Mammary epithelial cell (primary cell): ENCODE data around the gene RRAGB.

ENCODE experiments used
- EZH2 ChIP-seq: IDR thresholded peaks from 2 replicates; pipeline ENCODE4 v1.6.1; 2012; ENCODE audit warnings: low read length, inconsistent platforms, borderline replicate concordance
- TF ChIP-seq, protein P1 (sequence below), 2 donors: IDR thresholded peaks in 1 of 2; conservative IDR thresholded peaks in 1 of 2; 2 replicates each; pipeline ENCODE4 v1.5.1; 2011 to 2012; ENCODE audit warnings: inconsistent platforms in 2 of 2, low read length in 2 of 2, mild to moderate bottlenecking in 2 of 2, control low read depth in 1 of 2, low read depth in 1 of 2; ENCODE audit not compliant: insufficient read depth in 1 of 2; ENCODE audit errors: extremely low read depth in 1 of 2

DNA sequence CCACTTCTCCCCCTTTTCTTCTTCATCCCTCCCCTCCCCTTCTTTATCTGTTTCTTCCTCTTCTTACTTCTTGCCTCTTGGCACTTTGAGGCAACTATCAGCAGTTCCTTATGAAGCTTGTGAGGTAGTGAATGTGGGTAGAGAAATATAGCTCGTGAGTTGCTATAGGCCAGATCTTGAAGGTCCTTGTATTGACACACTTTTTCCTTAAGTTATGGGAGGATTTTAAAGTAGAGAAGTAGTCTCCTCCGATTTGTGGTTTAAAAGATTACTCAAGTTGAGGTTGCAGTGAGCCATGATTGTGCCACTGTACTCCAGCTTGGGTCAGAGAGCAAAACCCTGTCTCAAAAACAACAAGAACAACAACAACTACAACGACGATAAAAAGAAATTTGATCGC, 3.4 kb upstream of the RRAGB start:
- TF ChIP-seq, protein P1, sequence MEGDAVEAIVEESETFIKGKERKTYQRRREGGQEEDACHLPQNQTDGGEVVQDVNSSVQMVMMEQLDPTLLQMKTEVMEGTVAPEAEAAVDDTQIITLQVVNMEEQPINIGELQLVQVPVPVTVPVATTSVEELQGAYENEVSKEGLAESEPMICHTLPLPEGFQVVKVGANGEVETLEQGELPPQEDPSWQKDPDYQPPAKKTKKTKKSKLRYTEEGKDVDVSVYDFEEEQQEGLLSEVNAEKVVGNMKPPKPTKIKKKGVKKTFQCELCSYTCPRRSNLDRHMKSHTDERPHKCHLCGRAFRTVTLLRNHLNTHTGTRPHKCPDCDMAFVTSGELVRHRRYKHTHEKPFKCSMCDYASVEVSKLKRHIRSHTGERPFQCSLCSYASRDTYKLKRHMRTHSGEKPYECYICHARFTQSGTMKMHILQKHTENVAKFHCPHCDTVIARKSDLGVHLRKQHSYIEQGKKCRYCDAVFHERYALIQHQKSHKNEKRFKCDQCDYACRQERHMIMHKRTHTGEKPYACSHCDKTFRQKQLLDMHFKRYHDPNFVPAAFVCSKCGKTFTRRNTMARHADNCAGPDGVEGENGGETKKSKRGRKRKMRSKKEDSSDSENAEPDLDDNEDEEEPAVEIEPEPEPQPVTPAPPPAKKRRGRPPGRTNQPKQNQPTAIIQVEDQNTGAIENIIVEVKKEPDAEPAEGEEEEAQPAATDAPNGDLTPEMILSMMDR (conservative IDR thresholded peaks at IDR 0.05 in 1 of 2, IDR thresholded peaks at IDR 0.05 in 1 of 2; ENCODE audit: extremely low read depth in 1 of 2, insufficient read depth in 1 of 2, low read depth in 1 of 2, low read length in 2 of 2) = no peak
- TF ChIP-seq EZH2 = no peak
